Gastrocnemius medialis (tissue), 4 donors: ENCODE data around the gene GFRA1. TPM values are rescaled to one million over a fixed set of nuclear protein-coding genes. Genes with fewer than 3 reads are reported as not detected.
"Not testable (repeated sequence)": the region's sequence is repeated elsewhere in the genome, so short reads cannot be mapped to it uniquely, and the experiment has no call there.

ENCODE experiments used
- ATAC-seq, 2 donors: fragments of 150-250 bp; one replicate each; pipeline ENCODE4 v1.9.1; 2016
- DNase-seq, 2 donors: peaks; one replicate each; pipeline ENCODE4 v3.0.0-alpha.2; 2019
- H3K27ac ChIP-seq, 4 donors: fragments of 200-600 bp; sonication (generic); 1 replicate in 1 of 4; 2 replicates in 3 of 4; pipeline ENCODE4 v1.5.1; 2016 to 2018; ENCODE audit warnings: mild to moderate bottlenecking in 2 of 4, moderate library complexity in 1 of 4
- H3K27me3 ChIP-seq, 3 donors: fragments of 200-600 bp; sonication (generic) in 2 of 3; 1 replicate in 1 of 3; 2 replicates in 2 of 3; pipeline versions ENCODE4 v1.5.1 to v1.6.0; 2016 to 2019; ENCODE audit warnings: mild to moderate bottlenecking in 1 of 3, moderate library complexity in 1 of 3
- H3K36me3 ChIP-seq, 2 donors: fragments of 200-600 bp; sonication (generic) in 1 of 2; one replicate each; pipeline ENCODE4 v1.5.1; 2017 to 2018
- H3K4me1 ChIP-seq, 2 donors: fragments of 200-600 bp; sonication (generic) in 1 of 2; one replicate each; pipeline ENCODE4 v1.5.1; 2016 to 2017; ENCODE audit warnings: mild to moderate bottlenecking in 2 of 2
- H3K4me3 ChIP-seq, 4 donors: fragments of 200-600 bp; sonication (generic) in 3 of 4; 1 replicate in 1 of 4; 2 replicates in 3 of 4; pipeline ENCODE4 v1.5.1; 2016 to 2019; ENCODE audit warnings: mild to moderate bottlenecking in 2 of 4
- H3K9me3 ChIP-seq, 3 donors: fragments of 200-600 bp; sonication (generic) in 2 of 3; 1 replicate in 1 of 3; 2 replicates in 2 of 3; pipeline ENCODE4 v1.5.1; 2016 to 2019
- CTCF ChIP-seq, 5 experiments: fragments of 450-650 bp in 3 of 5; fragments of 200-600 bp in 2 of 5; sonication (generic) in 2 of 5; IDR thresholded peaks in 4 of 5; conservative IDR thresholded peaks in 1 of 5; 1 replicate in 4 of 5; 2 replicates in 1 of 5; pipeline ENCODE4 v1.5.1; 2016 to 2019; ENCODE audit warnings: antibody characterized with exemption in 5 of 5, mild to moderate bottlenecking in 3 of 5, moderate library complexity in 3 of 5
- POLR2A ChIP-seq, 2 donors: fragments of 450-650 bp; IDR thresholded peaks; one replicate each; pipeline ENCODE4 v1.6.1; 2017; ENCODE audit warnings: antibody characterized with exemption in 2 of 2, mild to moderate bottlenecking in 2 of 2, moderate library complexity in 2 of 2
- in situ Hi-C, 4 donors: fragments of 200-750 bp; cut with MboI; loops; one replicate each; pipeline versions ENCODE4 v1.15.0 to v1.8.0; 2017; ENCODE audit warnings: low sequenced_read_pairs in 4 of 4
- intact Hi-C: fragments of 100-400 bp; cut with DNase I; formaldehyde crosslinking; loops from one replicate; pipeline ENCODE4 v1.15.1; 2023; ENCODE audit warnings: low total_unique reads
- total RNA-seq, 4 donors: library from RNA; depleted of rRNA; stranded (reverse); fragments of >200 nt; gene quantifications; one replicate each; pipeline versions ENCODE4 v1.1.0 to v1.2.3, GENCODE V29; 2016

GFRA1 gene
- total RNA-seq, 4 donors from 2014 or later, result 21.2 to 34.2 (median 25.2) TPM

GRCh38 chr10:116171505-116171904 is 101.5 kb downstream of the GFRA1 start:
- no peaks in the 10 kb centered on the region for H3K36me3 ChIP-seq
- ATAC-seq (no peak), DNase-seq (no peak)
- no peaks in the 10 kb centered on the region for H3K9me3 ChIP-seq
- intact Hi-C loops (no loop called here), in situ Hi-C loops (no loop called here)
- H3K4me1 ChIP-seq, result no peaks in the 10 kb centered on the region
- no peak for TF ChIP-seq POLR2A (IDR thresholded peaks at IDR 0.05)
- TF ChIP-seq CTCF (IDR thresholded peaks at IDR 0.05 in 4 of 5, conservative IDR thresholded peaks at IDR 0.05 in 1 of 5), result no peak
- H3K27me3 ChIP-seq, result no peaks in the 10 kb centered on the region
- no peak overlapping the region for H3K4me3 ChIP-seq
- no peak overlapping the region for H3K27ac ChIP-seq

- ATAC-seq (no peak), DNase-seq (no peak)
- Histone ChIP-seq H3K27me3 (no peaks in the 10 kb centered on the region), H3K4me1 (no peaks in the 10 kb centered on the region), H3K9me3 (no peaks in the 10 kb centered on the region), H3K27ac (no peak overlapping the region), H3K4me3 (no peak overlapping the region), H3K36me3 (no peaks in the 10 kb centered on the region)
- intact Hi-C loops, result no loop called here
- no peak for TF ChIP-seq CTCF (IDR thresholded peaks at IDR 0.05 in 4 of 5, conservative IDR thresholded peaks at IDR 0.05 in 1 of 5)
- no peak for TF ChIP-seq POLR2A (IDR thresholded peaks at IDR 0.05)
- in situ Hi-C loops, result no loop called here
These were observed 102.2 kb downstream of the GFRA1 start for GRCh38 chr10:116170815-116171250.

- in situ Hi-C loops, result no loop called here
- DNase-seq, result no peak
- no peak for ATAC-seq
- TF ChIP-seq CTCF (IDR thresholded peaks at IDR 0.05 in 4 of 5, conservative IDR thresholded peaks at IDR 0.05 in 1 of 5), result no peak
- TF ChIP-seq POLR2A (IDR thresholded peaks at IDR 0.05), result no peak
- Histone ChIP-seq H3K36me3 (no peaks in the 10 kb centered on the region), H3K4me3 (no peak overlapping the region), H3K4me1 (no peaks in the 10 kb centered on the region), H3K9me3 (no peaks in the 10 kb centered on the region), H3K27ac (no peak overlapping the region), H3K27me3 (no peaks in the 10 kb centered on the region)
- intact Hi-C loops, result no loop called here
These were observed 103.1 kb downstream of the GFRA1 start for GRCh38 chr10:116169782-116170445.

- in situ Hi-C loops, result no loop called here
- TF ChIP-seq CTCF (IDR thresholded peaks at IDR 0.05 in 4 of 5, conservative IDR thresholded peaks at IDR 0.05 in 1 of 5) (no peak), POLR2A (IDR thresholded peaks at IDR 0.05) (no peak)
- no peak for DNase-seq
- no peak overlapping the region for H3K27ac ChIP-seq
- no peaks in the 10 kb centered on the region for H3K36me3 ChIP-seq
- no peaks in the 10 kb centered on the region for H3K9me3 ChIP-seq
- no peaks in the 10 kb centered on the region for H3K4me1 ChIP-seq
- H3K27me3 ChIP-seq, result no peaks in the 10 kb centered on the region
- H3K4me3 ChIP-seq, result no peak overlapping the region
- intact Hi-C loops, result no loop called here
- no peak for ATAC-seq
These were observed 104.3 kb downstream of the GFRA1 start for GRCh38 chr10:116168745-116169144.

GRCh38 chr10:116168329-116168728 is 104.7 kb downstream of the GFRA1 start:
- H3K27ac ChIP-seq, result no peak overlapping the region
- no peaks in the 10 kb centered on the region for H3K36me3 ChIP-seq
- TF ChIP-seq CTCF (IDR thresholded peaks at IDR 0.05 in 4 of 5, conservative IDR thresholded peaks at IDR 0.05 in 1 of 5) (no peak), POLR2A (IDR thresholded peaks at IDR 0.05) (no peak)
- DNase-seq (no peak), ATAC-seq (no peak)
- no peaks in the 10 kb centered on the region for H3K4me1 ChIP-seq
- no peaks in the 10 kb centered on the region for H3K27me3 ChIP-seq
- H3K9me3 ChIP-seq, result no peaks in the 10 kb centered on the region
- intact Hi-C loops, result no loop called here
- no peak overlapping the region for H3K4me3 ChIP-seq
- in situ Hi-C loops, result no loop called here

- ATAC-seq, in situ Hi-C loops, H3K36me3 ChIP-seq, intact Hi-C loops, H3K4me1 ChIP-seq, DNase-seq, H3K9me3 ChIP-seq, H3K27me3 ChIP-seq, H3K4me3 ChIP-seq, H3K27ac ChIP-seq: not testable (repeated sequence)
These were observed 107.1 kb downstream of the GFRA1 start for GRCh38 chr10:116165941-116166340.
